K562 (cell line): ENCODE results near the gene GABBR1. TPM values are rescaled to one million over a fixed set of nuclear protein-coding genes. Genes with fewer than 3 reads are reported as not detected.
A peak's percentile ranks its signal among the peaks of the same experiment; 100 is the strongest.

Experiments
- BDP1 ChIP-seq: IDR thresholded peaks from 3 replicates; pipeline ENCODE4 v1.6.1; 2011; ENCODE audit not compliant: insufficient read length, insufficient read depth
- BRD4 ChIP-seq: fragments of 200-600 bp; sonication (generic); IDR thresholded peaks from 2 replicates; pipeline ENCODE4 v1.6.1; 2017; ENCODE audit warnings: inconsistent platforms
- CBX5 ChIP-seq: IDR thresholded peaks from 2 replicates; pipeline ENCODE4 v1.6.1; 2014; ENCODE audit warnings: low read depth, borderline replicate concordance
- DMBX1 ChIP-seq: fragments of 250-450 bp; sonication (Bioruptor Pico); IDR thresholded peaks from 2 replicates; pipeline ENCODE4 v1.8.0; 2022; ENCODE audit warnings: inconsistent platforms, mild to moderate bottlenecking, moderate library complexity, borderline replicate concordance
- FOSL1 ChIP-seq: fragments of 200-800 bp; sonication (Bioruptor generic); conservative IDR thresholded peaks from 2 replicates; pipeline ENCODE4 v1.6.1; 2016; ENCODE audit warnings: missing genetic modification characterization, missing compliant biosample characterization
- IFI16 ChIP-seq: fragments of 250-450 bp; sonication (Bioruptor Pico); IDR thresholded peaks from 2 replicates; pipeline ENCODE4 v2.1.2; 2022; ENCODE audit warnings: mild to moderate bottlenecking, inconsistent platforms
- POLR2A ChIP-seq: fragments of 450-650 bp; conservative IDR thresholded peaks from 2 replicates; pipeline ENCODE4 v1.6.1; 2016
- RAD21 ChIP-seq, 2 experiments: fragments of 250-450 bp in 1 of 2; fragments of 450-650 bp in 1 of 2; sonication (Bioruptor Pico) in 1 of 2; formaldehyde crosslinking in 1 of 2; IDR thresholded peaks in 1 of 2; conservative IDR thresholded peaks in 1 of 2; 2 replicates each; pipeline versions ENCODE4 v1.4.0 to v1.8.0; 2020 to 2022; ENCODE audit warnings: mild to moderate bottlenecking in 2 of 2, moderate library complexity in 1 of 2
- RB1 ChIP-seq: fragments of 450-650 bp; IDR thresholded peaks from 2 replicates; pipeline ENCODE4 v1.6.1; 2017; ENCODE audit warnings: low read depth, mild to moderate bottlenecking
- TEAD1 ChIP-seq, 2 experiments: fragments of 450-650 bp in 1 of 2; sonication (generic) in 1 of 2; formaldehyde crosslinking; IDR thresholded peaks; 2 replicates each; pipeline versions ENCODE4 v1.4.0 to v1.8.0; 2020 to 2022; ENCODE audit warnings: mild to moderate bottlenecking in 2 of 2, missing genetic modification reagents in 1 of 2
- polyA plus RNA-seq, 8 experiments: library from polyadenylated mRNA; depleted of rRNA in 4 of 8; stranded (reverse) in 5 of 8; unstranded in 3 of 8; fragments of >200 nt; fragmentation: Nextera tagmentation in 2 of 8; fragmentation: Illumina TruSeq in 1 of 8; extraction: Ambion mirVana in 2 of 8; extraction: Trizol in 1 of 8; gene quantifications; 2 replicates each; pipeline versions ENCODE4 v1.2.1 to v1.2.3, GENCODE V29; 2011 to 2014; ENCODE audit warnings: inconsistent platforms in 1 of 8, missing spikeins in 1 of 8
- total RNA-seq, 7 experiments: library from RNA; depleted of rRNA in 6 of 7; stranded (reverse); fragments of >200 nt in 6 of 7; fragmentation: Illumina TruSeq in 2 of 7; extraction: Trizol in 2 of 7; gene quantifications; 2 replicates each; pipeline versions ENCODE4 v1.2.1 to v1.2.3, GENCODE V29; 2011 to 2021; ENCODE audit warnings: low replicate concordance in 1 of 7
- TF ChIP-seq, protein P1 (sequence below): sonication (generic); formaldehyde crosslinking; IDR thresholded peaks from 2 replicates; pipeline ENCODE4 v1.8.1; 2023; ENCODE audit warnings: missing genetic modification reagents, mild to moderate bottlenecking, borderline replicate concordance
- TF ChIP-seq, protein P2 (sequence below): fragments of 250-450 bp; sonication (Bioruptor Pico); IDR thresholded peaks from 2 replicates; pipeline ENCODE4 v1.4.0; 2020; ENCODE audit warnings: mild to moderate bottlenecking, moderate library complexity
- TF ChIP-seq, protein P3 (sequence below): sonication (generic); formaldehyde crosslinking; IDR thresholded peaks from 2 replicates; pipeline ENCODE4 v1.8.0; 2023; ENCODE audit warnings: mild to moderate bottlenecking, missing genetic modification reagents

The GABBR1 gene
- total and polyA plus RNA-seq, 9 of the 15 experiments (the other 6 are each of a cell fraction or from before 2014, with no cell fraction given) = 2.2 to 48.3 (median 20.8) TPM

DNA sequence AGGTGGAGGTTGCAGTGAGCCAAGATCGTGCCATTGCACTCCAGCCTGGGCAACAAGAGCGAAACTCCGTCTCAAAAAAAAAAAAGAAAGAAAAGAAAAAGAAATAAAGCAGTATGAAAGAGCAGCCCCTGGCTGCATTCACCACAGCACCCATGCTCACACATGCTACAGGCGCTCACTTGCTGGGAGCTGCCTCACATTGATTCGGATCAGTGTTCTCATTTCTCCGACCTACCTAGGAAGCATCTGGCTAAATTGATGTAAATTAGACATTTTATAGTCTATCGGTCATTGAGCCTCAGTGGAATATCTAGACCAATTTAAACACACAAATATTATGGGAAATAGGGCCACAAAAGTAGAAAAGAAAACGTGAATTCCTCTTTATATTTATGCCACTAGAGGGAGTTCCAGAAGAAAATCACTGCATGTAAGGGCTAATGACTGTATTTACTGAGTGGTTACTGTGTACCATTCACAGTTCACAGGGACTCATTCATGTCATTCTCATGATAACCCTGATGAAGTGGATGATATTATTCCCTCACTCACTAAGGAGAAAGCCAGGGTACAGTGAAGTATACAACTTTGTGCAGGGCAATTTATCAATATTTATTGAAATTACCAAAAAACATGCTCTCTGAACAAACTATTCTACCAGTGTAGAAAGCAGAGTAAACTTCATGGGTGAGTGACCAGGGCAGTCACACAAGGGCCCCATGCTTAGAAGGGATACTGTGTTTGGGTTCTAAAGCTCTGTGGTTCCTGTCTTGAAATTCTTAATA lies 18.6 kb upstream of the GABBR1 start (continued):
- TF ChIP-seq, protein P1, sequence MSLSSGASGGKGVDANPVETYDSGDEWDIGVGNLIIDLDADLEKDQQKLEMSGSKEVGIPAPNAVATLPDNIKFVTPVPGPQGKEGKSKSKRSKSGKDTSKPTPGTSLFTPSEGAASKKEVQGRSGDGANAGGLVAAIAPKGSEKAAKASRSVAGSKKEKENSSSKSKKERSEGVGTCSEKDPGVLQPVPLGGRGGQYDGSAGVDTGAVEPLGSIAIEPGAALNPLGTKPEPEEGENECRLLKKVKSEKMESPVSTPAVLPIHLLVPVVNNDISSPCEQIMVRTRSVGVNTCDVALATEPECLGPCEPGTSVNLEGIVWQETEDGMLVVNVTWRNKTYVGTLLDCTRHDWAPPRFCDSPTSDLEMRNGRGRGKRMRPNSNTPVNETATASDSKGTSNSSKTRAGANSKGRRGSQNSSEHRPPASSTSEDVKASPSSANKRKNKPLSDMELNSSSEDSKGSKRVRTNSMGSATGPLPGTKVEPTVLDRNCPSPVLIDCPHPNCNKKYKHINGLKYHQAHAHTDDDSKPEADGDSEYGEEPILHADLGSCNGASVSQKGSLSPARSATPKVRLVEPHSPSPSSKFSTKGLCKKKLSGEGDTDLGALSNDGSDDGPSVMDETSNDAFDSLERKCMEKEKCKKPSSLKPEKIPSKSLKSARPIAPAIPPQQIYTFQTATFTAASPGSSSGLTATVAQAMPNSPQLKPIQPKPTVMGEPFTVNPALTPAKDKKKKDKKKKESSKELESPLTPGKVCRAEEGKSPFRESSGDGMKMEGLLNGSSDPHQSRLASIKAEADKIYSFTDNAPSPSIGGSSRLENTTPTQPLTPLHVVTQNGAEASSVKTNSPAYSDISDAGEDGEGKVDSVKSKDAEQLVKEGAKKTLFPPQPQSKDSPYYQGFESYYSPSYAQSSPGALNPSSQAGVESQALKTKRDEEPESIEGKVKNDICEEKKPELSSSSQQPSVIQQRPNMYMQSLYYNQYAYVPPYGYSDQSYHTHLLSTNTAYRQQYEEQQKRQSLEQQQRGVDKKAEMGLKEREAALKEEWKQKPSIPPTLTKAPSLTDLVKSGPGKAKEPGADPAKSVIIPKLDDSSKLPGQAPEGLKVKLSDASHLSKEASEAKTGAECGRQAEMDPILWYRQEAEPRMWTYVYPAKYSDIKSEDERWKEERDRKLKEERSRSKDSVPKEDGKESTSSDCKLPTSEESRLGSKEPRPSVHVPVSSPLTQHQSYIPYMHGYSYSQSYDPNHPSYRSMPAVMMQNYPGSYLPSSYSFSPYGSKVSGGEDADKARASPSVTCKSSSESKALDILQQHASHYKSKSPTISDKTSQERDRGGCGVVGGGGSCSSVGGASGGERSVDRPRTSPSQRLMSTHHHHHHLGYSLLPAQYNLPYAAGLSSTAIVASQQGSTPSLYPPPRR (CRISPR knock-in tag) = no peak
- no peak for TF ChIP-seq TEAD1 (CRISPR knock-in tag; IDR thresholded peaks at IDR 0.05)
- TF ChIP-seq, protein P2, sequence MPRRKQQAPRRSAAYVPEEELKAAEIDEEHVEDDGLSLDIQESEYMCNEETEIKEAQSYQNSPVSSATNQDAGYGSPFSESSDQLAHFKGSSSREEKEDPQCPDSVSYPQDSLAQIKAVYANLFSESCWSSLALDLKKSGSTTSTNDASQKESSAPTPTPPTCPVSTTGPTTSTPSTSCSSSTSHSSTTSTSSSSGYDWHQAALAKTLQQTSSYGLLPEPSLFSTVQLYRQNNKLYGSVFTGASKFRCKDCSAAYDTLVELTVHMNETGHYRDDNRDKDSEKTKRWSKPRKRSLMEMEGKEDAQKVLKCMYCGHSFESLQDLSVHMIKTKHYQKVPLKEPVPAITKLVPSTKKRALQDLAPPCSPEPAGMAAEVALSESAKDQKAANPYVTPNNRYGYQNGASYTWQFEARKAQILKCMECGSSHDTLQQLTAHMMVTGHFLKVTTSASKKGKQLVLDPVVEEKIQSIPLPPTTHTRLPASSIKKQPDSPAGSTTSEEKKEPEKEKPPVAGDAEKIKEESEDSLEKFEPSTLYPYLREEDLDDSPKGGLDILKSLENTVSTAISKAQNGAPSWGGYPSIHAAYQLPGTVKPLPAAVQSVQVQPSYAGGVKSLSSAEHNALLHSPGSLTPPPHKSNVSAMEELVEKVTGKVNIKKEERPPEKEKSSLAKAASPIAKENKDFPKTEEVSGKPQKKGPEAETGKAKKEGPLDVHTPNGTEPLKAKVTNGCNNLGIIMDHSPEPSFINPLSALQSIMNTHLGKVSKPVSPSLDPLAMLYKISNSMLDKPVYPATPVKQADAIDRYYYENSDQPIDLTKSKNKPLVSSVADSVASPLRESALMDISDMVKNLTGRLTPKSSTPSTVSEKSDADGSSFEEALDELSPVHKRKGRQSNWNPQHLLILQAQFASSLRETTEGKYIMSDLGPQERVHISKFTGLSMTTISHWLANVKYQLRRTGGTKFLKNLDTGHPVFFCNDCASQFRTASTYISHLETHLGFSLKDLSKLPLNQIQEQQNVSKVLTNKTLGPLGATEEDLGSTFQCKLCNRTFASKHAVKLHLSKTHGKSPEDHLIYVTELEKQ (CRISPR knock-in tag) = no peak
- no peak for TF ChIP-seq IFI16 (CRISPR knock-in tag)
- no peak for TF ChIP-seq DMBX1 (CRISPR knock-in tag)
- TF ChIP-seq BDP1 = no peak
- TF ChIP-seq RB1 = 0 out of 2 replicates have a peak, but pooled peaks have one; percentile 15
- TF ChIP-seq, protein P3, sequence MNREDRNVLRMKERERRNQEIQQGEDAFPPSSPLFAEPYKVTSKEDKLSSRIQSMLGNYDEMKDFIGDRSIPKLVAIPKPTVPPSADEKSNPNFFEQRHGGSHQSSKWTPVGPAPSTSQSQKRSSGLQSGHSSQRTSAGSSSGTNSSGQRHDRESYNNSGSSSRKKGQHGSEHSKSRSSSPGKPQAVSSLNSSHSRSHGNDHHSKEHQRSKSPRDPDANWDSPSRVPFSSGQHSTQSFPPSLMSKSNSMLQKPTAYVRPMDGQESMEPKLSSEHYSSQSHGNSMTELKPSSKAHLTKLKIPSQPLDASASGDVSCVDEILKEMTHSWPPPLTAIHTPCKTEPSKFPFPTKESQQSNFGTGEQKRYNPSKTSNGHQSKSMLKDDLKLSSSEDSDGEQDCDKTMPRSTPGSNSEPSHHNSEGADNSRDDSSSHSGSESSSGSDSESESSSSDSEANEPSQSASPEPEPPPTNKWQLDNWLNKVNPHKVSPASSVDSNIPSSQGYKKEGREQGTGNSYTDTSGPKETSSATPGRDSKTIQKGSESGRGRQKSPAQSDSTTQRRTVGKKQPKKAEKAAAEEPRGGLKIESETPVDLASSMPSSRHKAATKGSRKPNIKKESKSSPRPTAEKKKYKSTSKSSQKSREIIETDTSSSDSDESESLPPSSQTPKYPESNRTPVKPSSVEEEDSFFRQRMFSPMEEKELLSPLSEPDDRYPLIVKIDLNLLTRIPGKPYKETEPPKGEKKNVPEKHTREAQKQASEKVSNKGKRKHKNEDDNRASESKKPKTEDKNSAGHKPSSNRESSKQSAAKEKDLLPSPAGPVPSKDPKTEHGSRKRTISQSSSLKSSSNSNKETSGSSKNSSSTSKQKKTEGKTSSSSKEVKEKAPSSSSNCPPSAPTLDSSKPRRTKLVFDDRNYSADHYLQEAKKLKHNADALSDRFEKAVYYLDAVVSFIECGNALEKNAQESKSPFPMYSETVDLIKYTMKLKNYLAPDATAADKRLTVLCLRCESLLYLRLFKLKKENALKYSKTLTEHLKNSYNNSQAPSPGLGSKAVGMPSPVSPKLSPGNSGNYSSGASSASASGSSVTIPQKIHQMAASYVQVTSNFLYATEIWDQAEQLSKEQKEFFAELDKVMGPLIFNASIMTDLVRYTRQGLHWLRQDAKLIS = no peak
- no peak for TF ChIP-seq POLR2A
- TF ChIP-seq BRD4 = no peak
- TF ChIP-seq CBX5 = no peak
- TF ChIP-seq FOSL1 (tag) = no peak
- peak in 1 of 2 experiments; percentile 49; a peak in 2 of 4 replicates for TF ChIP-seq RAD21 (CRISPR knock-in tag; conservative IDR thresholded peaks at IDR 0.05 in 1 of 2, IDR thresholded peaks at IDR 0.05 in 1 of 2)
